ENCODE results near the gene REN. TPM values are rescaled to one million over a fixed set of nuclear protein-coding genes. Genes with fewer than 3 reads are reported as not detected.
A peak's percentile ranks its signal among the peaks of the same experiment; 100 is the strongest.

The REN gene
- total and polyA plus RNA-seq, 2 experiments from 2014 or later = not detected

DNA sequence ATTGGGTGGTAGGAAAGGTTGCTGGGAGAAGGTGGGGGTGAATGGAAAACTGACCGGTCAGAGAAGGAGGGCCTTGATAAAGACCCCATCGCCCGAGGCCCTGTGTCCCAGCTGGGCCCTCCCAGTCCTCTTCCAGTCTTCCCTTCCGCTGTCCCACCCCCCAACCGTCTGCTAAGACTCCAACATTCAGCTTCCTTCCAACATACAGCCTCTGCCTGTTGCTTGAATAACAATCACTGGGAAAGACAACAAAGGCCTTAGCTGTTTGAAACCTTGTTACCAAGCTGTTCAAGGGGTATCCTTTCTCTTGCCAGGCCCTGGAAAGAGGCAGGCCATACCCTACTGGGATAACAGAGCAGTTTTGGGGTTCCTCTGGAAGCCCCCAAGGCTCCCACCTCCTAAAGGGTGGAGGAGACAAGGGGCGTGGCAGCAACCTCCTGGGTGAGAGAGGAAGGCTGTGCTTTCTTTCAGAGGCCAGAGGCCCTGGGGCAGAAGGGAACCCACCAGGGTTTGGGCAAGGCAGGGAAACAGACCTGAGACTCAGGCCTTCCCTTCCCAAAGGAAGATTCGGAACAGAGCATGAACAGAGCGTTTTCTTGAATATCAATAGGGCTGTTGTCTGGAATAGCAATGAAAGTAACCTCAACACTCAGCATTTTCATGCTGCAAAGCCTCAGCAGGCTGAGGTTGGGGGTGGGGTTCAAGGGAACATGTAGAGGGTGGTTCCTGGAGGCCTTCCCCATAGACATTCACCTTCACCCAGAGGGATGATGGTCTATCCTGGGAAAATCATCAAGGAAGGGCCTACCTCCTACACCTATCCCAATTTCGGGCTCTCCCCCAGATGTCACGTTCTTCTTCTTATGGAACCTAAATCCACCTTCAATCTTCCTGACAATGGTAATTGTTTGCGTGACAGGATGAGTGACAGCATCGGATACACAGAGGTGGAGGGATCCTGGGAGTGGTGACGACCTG is 18.4 kb downstream of the REN start:
- Mint-ChIP-seq H3K4me1 (peaks cover 50% of the 10 kb centered on the region), H3K4me3 (peak overlapping the region; percentile 43; the same call in 2 of the 3 replicates), H3K9me3 (no peaks in the 10 kb centered on the region), H3K27me3 (ENCODE audit: insufficient read depth, low read depth, poor library complexity) (peaks cover 20% of the 10 kb centered on the region), H3K36me3 (ENCODE audit: low read depth) (peaks cover 8% of the 10 kb centered on the region; the same call in 2 of the 3 replicates), H3K27ac (peak overlapping the region; percentile 83)
- H3K36me3 ChIP-seq (ENCODE audit: insufficient read depth) = no peaks in the 10 kb centered on the region
- H3K4me2 ChIP-seq = peak overlapping the region; percentile 70
- TF ChIP-seq, protein P1, sequence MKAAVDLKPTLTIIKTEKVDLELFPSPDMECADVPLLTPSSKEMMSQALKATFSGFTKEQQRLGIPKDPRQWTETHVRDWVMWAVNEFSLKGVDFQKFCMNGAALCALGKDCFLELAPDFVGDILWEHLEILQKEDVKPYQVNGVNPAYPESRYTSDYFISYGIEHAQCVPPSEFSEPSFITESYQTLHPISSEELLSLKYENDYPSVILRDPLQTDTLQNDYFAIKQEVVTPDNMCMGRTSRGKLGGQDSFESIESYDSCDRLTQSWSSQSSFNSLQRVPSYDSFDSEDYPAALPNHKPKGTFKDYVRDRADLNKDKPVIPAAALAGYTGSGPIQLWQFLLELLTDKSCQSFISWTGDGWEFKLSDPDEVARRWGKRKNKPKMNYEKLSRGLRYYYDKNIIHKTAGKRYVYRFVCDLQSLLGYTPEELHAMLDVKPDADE (IDR thresholded peaks at IDR 0.05) = no peak
- TF ChIP-seq POLR2AphosphoS5 (IDR thresholded peaks at IDR 0.05; ENCODE audit: low read depth) (no peak), CREB1 (CRISPR knock-in tag; IDR thresholded peaks at IDR 0.05; ENCODE audit: low read depth) (no peak)
- TF ChIP-seq, protein P2, sequence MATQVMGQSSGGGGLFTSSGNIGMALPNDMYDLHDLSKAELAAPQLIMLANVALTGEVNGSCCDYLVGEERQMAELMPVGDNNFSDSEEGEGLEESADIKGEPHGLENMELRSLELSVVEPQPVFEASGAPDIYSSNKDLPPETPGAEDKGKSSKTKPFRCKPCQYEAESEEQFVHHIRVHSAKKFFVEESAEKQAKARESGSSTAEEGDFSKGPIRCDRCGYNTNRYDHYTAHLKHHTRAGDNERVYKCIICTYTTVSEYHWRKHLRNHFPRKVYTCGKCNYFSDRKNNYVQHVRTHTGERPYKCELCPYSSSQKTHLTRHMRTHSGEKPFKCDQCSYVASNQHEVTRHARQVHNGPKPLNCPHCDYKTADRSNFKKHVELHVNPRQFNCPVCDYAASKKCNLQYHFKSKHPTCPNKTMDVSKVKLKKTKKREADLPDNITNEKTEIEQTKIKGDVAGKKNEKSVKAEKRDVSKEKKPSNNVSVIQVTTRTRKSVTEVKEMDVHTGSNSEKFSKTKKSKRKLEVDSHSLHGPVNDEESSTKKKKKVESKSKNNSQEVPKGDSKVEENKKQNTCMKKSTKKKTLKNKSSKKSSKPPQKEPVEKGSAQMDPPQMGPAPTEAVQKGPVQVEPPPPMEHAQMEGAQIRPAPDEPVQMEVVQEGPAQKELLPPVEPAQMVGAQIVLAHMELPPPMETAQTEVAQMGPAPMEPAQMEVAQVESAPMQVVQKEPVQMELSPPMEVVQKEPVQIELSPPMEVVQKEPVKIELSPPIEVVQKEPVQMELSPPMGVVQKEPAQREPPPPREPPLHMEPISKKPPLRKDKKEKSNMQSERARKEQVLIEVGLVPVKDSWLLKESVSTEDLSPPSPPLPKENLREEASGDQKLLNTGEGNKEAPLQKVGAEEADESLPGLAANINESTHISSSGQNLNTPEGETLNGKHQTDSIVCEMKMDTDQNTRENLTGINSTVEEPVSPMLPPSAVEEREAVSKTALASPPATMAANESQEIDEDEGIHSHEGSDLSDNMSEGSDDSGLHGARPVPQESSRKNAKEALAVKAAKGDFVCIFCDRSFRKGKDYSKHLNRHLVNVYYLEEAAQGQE (IDR thresholded peaks at IDR 0.05; ENCODE audit: unreplicated experiment) = no peak
- peaks cover 32% of the 10 kb centered on the region for H3K4me1 ChIP-seq (ENCODE audit: insufficient read depth)
- H3F3A ChIP-seq (replicated peaks; ENCODE audit: low read depth) = no peaks in the 10 kb centered on the region; the same call in 1 of the 2 replicates
- H3K9me2 ChIP-seq (ENCODE audit: insufficient read depth) = no peaks in the 10 kb centered on the region
- H3K27me3 ChIP-seq (ENCODE audit: insufficient read depth) = peaks cover 14% of the 10 kb centered on the region; the same call in 1 of the 2 replicates
- DNase-seq (ENCODE audit: low spot score) = peak; percentile 80
- peak overlapping the region; percentile 30; the same call in 1 of the 2 replicates for H3K4me3 ChIP-seq
- no peaks in the 10 kb centered on the region for H4K20me1 ChIP-seq (replicated peaks; ENCODE audit: insufficient read depth)
- ATAC-seq = peak; percentile 56
- no peaks in the 10 kb centered on the region for H3K79me2 ChIP-seq (replicated peaks; ENCODE audit: insufficient read depth)
- H2AFZ ChIP-seq = no peak overlapping the region
- H3K27ac ChIP-seq (ENCODE audit: low read depth) = peak overlapping the region; percentile 86

DNA sequence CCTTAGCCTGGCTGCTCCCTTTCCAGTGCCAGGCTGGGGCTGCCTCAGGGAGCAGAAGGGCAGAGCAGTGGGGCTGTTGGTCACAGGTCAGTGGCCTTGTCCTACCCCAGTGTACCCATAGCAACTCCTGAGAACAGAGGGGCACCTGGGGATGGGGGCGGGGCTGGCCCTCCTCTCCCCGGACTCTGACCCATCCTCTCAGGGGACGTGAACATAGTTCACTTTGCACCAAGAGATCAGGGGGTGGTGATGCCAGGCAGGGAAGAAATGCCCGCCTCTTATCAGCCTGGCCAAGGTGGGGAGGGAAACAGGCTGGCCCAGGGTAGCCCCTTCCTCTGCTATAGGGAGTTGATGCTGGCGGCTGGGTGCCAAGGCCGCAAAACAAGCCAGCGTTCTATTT is 19.2 kb downstream of the REN start:
- DNase-seq (ENCODE audit: low spot score) (no peak), ATAC-seq (no peak; the same call in 2 of the 3 replicates)
- H3K9me2 ChIP-seq (ENCODE audit: insufficient read depth) = no peaks in the 10 kb centered on the region
- no peaks in the 10 kb centered on the region for H3K79me2 ChIP-seq (replicated peaks; ENCODE audit: insufficient read depth)
- Mint-ChIP-seq H3K9me3 (no peaks in the 10 kb centered on the region), H3K27me3 (ENCODE audit: insufficient read depth, low read depth, poor library complexity) (peaks cover 21% of the 10 kb centered on the region), H3K4me3 (peak overlapping the region; percentile 38; the same call in 1 of the 3 replicates), H3K4me1 (peaks cover 51% of the 10 kb centered on the region), H3K27ac (peak overlapping the region; percentile 83), H3K36me3 (ENCODE audit: low read depth) (peaks cover 8% of the 10 kb centered on the region; the same call in 2 of the 3 replicates)
- H3K4me3 ChIP-seq = peak overlapping the region; percentile 30; the same call in 1 of the 2 replicates
- H3K27ac ChIP-seq (ENCODE audit: low read depth) = no peak overlapping the region
- H3F3A ChIP-seq (replicated peaks; ENCODE audit: low read depth) = no peaks in the 10 kb centered on the region; the same call in 1 of the 2 replicates
- H3K4me1 ChIP-seq (ENCODE audit: insufficient read depth) = peaks cover 28% of the 10 kb centered on the region
- H3K27me3 ChIP-seq (ENCODE audit: insufficient read depth) = peaks cover 8% of the 10 kb centered on the region; the same call in 1 of the 2 replicates
- H3K36me3 ChIP-seq (ENCODE audit: insufficient read depth) = no peaks in the 10 kb centered on the region
- H4K20me1 ChIP-seq (replicated peaks; ENCODE audit: insufficient read depth) = no peaks in the 10 kb centered on the region
- H2AFZ ChIP-seq = no peak overlapping the region
- H3K4me2 ChIP-seq = peak overlapping the region; percentile 70
- TF ChIP-seq ZNF114 (CRISPR knock-in tag; IDR thresholded peaks at IDR 0.05) = no peak
- TF ChIP-seq EZH2phosphoT487 (IDR thresholded peaks at IDR 0.05; ENCODE audit: unreplicated experiment) = no peak
- TF ChIP-seq, protein P3, sequence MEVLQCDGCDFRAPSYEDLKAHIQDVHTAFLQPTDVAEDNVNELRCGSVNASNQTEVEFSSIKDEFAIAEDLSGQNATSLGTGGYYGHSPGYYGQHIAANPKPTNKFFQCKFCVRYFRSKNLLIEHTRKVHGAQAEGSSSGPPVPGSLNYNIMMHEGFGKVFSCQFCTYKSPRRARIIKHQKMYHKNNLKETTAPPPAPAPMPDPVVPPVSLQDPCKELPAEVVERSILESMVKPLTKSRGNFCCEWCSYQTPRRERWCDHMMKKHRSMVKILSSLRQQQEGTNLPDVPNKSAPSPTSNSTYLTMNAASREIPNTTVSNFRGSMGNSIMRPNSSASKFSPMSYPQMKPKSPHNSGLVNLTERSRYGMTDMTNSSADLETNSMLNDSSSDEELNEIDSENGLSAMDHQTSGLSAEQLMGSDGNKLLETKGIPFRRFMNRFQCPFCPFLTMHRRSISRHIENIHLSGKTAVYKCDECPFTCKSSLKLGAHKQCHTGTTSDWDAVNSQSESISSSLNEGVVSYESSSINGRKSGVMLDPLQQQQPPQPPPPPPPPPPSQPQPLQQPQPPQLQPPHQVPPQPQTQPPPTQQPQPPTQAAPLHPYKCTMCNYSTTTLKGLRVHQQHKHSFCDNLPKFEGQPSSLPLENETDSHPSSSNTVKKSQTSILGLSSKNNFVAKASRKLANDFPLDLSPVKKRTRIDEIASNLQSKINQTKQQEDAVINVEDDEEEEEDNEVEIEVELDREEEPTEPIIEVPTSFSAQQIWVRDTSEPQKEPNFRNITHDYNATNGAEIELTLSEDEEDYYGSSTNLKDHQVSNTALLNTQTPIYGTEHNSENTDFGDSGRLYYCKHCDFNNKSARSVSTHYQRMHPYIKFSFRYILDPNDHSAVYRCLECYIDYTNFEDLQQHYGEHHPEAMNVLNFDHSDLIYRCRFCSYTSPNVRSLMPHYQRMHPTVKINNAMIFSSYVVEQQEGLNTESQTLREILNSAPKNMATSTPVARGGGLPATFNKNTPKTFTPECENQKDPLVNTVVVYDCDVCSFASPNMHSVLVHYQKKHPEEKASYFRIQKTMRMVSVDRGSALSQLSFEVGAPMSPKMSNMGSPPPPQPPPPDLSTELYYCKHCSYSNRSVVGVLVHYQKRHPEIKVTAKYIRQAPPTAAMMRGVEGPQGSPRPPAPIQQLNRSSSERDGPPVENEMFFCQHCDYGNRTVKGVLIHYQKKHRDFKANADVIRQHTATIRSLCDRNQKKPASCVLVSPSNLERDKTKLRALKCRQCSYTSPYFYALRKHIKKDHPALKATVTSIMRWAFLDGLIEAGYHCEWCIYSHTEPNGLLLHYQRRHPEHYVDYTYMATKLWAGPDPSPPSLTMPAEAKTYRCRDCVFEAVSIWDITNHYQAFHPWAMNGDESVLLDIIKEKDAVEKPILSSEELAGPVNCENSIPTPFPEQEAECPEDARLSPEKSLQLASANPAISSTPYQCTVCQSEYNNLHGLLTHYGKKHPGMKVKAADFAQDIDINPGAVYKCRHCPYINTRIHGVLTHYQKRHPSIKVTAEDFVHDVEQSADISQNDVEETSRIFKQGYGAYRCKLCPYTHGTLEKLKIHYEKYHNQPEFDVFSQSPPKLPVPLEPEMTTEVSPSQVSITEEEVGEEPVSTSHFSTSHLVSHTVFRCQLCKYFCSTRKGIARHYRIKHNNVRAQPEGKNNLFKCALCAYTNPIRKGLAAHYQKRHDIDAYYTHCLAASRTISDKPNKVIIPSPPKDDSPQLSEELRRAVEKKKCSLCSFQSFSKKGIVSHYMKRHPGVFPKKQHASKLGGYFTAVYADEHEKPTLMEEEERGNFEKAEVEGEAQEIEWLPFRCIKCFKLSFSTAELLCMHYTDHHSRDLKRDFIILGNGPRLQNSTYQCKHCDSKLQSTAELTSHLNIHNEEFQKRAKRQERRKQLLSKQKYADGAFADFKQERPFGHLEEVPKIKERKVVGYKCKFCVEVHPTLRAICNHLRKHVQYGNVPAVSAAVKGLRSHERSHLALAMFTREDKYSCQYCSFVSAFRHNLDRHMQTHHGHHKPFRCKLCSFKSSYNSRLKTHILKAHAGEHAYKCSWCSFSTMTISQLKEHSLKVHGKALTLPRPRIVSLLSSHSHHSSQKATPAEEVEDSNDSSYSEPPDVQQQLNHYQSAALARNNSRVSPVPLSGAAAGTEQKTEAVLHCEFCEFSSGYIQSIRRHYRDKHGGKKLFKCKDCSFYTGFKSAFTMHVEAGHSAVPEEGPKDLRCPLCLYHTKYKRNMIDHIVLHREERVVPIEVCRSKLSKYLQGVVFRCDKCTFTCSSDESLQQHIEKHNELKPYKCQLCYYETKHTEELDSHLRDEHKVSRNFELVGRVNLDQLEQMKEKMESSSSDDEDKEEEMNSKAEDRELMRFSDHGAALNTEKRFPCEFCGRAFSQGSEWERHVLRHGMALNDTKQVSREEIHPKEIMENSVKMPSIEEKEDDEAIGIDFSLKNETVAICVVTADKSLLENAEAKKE (CRISPR knock-in tag; IDR thresholded peaks at IDR 0.05) = no peak
- no peak for TF ChIP-seq NANOG (IDR thresholded peaks at IDR 0.05; ENCODE audit: borderline replicate concordance)
- TF ChIP-seq JUNB (IDR thresholded peaks at IDR 0.05; ENCODE audit: unreplicated experiment) = no peak

Measured in GM23338 (cell line).